ENCODE results near the gene SH3RF3. TPM values are rescaled to one million over a fixed set of nuclear protein-coding genes. Genes with fewer than 3 reads are reported as not detected.

Gene SH3RF3
- total RNA-seq, 1 experiment from 2014 or later = 4.9 TPM

GRCh38 chr2:109185338-109185737 lies 56.3 kb downstream of the SH3RF3 start:
- POLR2A ChIA-PET = no interaction called here
- TF ChIP-seq POLR2AphosphoS5 (IDR thresholded peaks at IDR 0.05; ENCODE audit: low read depth, low read length) (no peak), REST (IDR thresholded peaks at IDR 0.05; ENCODE audit: insufficient read depth in 1 of 2, low read depth in 2 of 2, low read length in 1 of 2) (no peak), TCF7L2 (IDR thresholded peaks at IDR 0.05; ENCODE audit: low read depth, low read length) (no peak), SIN3A (IDR thresholded peaks at IDR 0.05; ENCODE audit: borderline replicate concordance, insufficient read depth, low read depth, low read length) (no peak)
- TF ChIP-seq, protein P1, sequence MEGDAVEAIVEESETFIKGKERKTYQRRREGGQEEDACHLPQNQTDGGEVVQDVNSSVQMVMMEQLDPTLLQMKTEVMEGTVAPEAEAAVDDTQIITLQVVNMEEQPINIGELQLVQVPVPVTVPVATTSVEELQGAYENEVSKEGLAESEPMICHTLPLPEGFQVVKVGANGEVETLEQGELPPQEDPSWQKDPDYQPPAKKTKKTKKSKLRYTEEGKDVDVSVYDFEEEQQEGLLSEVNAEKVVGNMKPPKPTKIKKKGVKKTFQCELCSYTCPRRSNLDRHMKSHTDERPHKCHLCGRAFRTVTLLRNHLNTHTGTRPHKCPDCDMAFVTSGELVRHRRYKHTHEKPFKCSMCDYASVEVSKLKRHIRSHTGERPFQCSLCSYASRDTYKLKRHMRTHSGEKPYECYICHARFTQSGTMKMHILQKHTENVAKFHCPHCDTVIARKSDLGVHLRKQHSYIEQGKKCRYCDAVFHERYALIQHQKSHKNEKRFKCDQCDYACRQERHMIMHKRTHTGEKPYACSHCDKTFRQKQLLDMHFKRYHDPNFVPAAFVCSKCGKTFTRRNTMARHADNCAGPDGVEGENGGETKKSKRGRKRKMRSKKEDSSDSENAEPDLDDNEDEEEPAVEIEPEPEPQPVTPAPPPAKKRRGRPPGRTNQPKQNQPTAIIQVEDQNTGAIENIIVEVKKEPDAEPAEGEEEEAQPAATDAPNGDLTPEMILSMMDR (IDR thresholded peaks at IDR 0.05) = no peak
- no peaks in the 10 kb centered on the region for H3K9me3 ChIP-seq (ENCODE audit: control insufficient read depth, insufficient read depth, low read depth, low read length)
- no TSS peak for BruUV-seq (replicated peaks)
- H3K27ac ChIP-seq (ENCODE audit: low read length) = no peak overlapping the region; the same call in 1 of the 2 replicates
- ATAC-seq (no peak; the same call in 1 of the 2 replicates), DNase-seq (ENCODE audit: low read depth, low spot score) (no peak)
- CTCF ChIA-PET = no interaction called here
- H3K27me3 ChIP-seq (ENCODE audit: control insufficient read depth, insufficient read depth, low read length) = peaks cover 4% of the 10 kb centered on the region; the same call in 1 of the 2 replicates
- intact Hi-C loops (cut with micrococcal nuclease; ENCODE audit: unreplicated experiment) = no loop called here
- H3K4me1 ChIP-seq (ENCODE audit: control insufficient read depth, insufficient read depth, low read length) = peaks cover 8% of the 10 kb centered on the region; the same call in 1 of the 2 replicates
- no peaks in the 10 kb centered on the region for H3K36me3 ChIP-seq (ENCODE audit: control insufficient read depth, insufficient read depth, low read length)
- in situ Hi-C loops (cut with HindIII; ENCODE audit: low pct_unique_long_range_greater_than_20kb, low sequenced_read_pairs) = no loop called here
- H3K4me3 ChIP-seq (ENCODE audit: low read depth in 2 of 2, low read length in 2 of 2) = no peak overlapping the region

DNA sequence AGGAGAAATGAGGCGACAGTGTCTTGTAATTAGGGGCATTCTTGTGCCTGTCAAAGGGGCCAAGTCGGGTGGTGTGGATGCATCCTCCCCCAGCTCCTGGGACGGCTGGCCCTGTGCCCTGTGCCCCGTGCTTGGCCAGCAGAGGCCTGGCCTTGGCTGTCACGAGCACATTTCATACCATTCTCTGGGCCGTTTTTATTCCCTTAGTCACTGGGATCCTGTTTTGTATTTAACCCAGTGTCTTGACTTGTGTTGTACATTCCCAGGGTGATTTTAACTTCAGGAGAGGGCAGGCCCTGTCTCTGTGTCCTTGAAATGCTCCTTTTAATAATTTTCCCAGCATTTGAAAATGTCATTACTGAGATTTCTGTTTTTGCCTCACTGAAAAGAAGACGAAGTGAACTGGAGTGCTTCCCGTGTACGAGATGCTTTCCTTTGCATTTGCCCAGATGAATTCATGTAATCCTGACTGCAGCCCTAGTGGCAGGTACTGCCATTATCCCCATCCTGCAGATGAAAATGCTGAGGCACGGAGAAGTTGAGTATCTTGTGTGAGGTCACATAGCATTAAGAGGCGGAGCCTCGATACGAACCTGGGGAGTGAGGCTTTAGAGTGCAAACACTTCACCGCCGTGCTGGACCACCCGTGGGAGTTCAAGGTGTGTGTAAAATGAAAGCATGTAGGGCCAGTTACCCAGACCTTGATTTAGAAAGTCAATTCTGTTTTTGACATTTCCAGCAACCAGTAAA lies 57.0 kb downstream of the SH3RF3 start:
- no peaks in the 10 kb centered on the region for H3K9me3 ChIP-seq (ENCODE audit: control insufficient read depth, insufficient read depth, low read depth, low read length)
- POLR2A ChIA-PET = no interaction called here
- no peaks in the 10 kb centered on the region for H3K36me3 ChIP-seq (ENCODE audit: control insufficient read depth, insufficient read depth, low read length)
- peak overlapping the region; percentile 6 for H3K27ac ChIP-seq (ENCODE audit: low read length)
- peak; percentile 68 for ATAC-seq
- no peak overlapping the region for H3K4me3 ChIP-seq (ENCODE audit: low read depth in 2 of 2, low read length in 2 of 2)
- peaks cover 8% of the 10 kb centered on the region; the same call in 1 of the 2 replicates for H3K4me1 ChIP-seq (ENCODE audit: control insufficient read depth, insufficient read depth, low read length)
- intact Hi-C loops (cut with micrococcal nuclease; ENCODE audit: unreplicated experiment) (no loop called here), in situ Hi-C loops (cut with HindIII; ENCODE audit: low pct_unique_long_range_greater_than_20kb, low sequenced_read_pairs) (no loop called here)
- BruUV-seq (replicated peaks) = no TSS peak
- TF ChIP-seq TCF7L2 (IDR thresholded peaks at IDR 0.05; ENCODE audit: low read depth, low read length) = no peak
- TF ChIP-seq, protein P1 (IDR thresholded peaks at IDR 0.05) = no peak
- TF ChIP-seq SIN3A (IDR thresholded peaks at IDR 0.05; ENCODE audit: borderline replicate concordance, insufficient read depth, low read depth, low read length) = no peak
- TF ChIP-seq REST (IDR thresholded peaks at IDR 0.05; ENCODE audit: insufficient read depth in 1 of 2, low read depth in 2 of 2, low read length in 1 of 2) = no peak
- TF ChIP-seq POLR2AphosphoS5 (IDR thresholded peaks at IDR 0.05; ENCODE audit: low read depth, low read length) = no peak
- DNase-seq (ENCODE audit: low read depth, low spot score) = no peak
- CTCF ChIA-PET = no interaction called here
- peaks cover 4% of the 10 kb centered on the region; the same call in 1 of the 2 replicates for H3K27me3 ChIP-seq (ENCODE audit: control insufficient read depth, insufficient read depth, low read length)

All from Panc1 (cell line).